Measurements from ENCODE around the gene SDK1. TPM values are rescaled to one million over a fixed set of nuclear protein-coding genes. Genes with fewer than 3 reads are reported as not detected.

SDK1 gene
- total and polyA plus RNA-seq, 2 of the 8 experiments (the other 6 are each of a cell fraction or from before 2014, with no cell fraction given) = 3.3 to 7.2 TPM

GRCh38 chr7:4085937-4086691 lies 785.1 kb downstream of the SDK1 start:
- POLR2A ChIA-PET (ENCODE audit: partially characterized antibody) = no interaction called here
- FAIRE-seq (no peak), DNase-seq (ENCODE audit: low read depth in 1 of 2, low spot score in 2 of 2) (no peak)
- Histone ChIP-seq H4K8ac (ENCODE audit: extremely low read depth, insufficient read depth, low read length) (no peak overlapping the region), H3K4me2 (ENCODE audit: insufficient read depth in 1 of 2, low read depth in 2 of 2, low read length in 2 of 2) (no peak overlapping the region), H2BK12ac (ENCODE audit: low read depth, low read length) (no peak overlapping the region), H3K4ac (replicated peaks; ENCODE audit: insufficient read length, low read depth, low read length) (no peak overlapping the region), H3K9ac (replicated peaks in 1 of 4; ENCODE audit: extremely low read depth in 1 of 4, low read depth in 3 of 4, low read length in 3 of 4) (no peak overlapping the region), H3K4me1 (replicated peaks in 1 of 4; ENCODE audit: control insufficient read depth in 3 of 4, insufficient read depth in 4 of 4, low read length in 3 of 4) (no peaks in the 10 kb centered on the region), H2AFZ (ENCODE audit: low read length) (no peak overlapping the region), H3K4me3 (ENCODE audit: extremely low read depth in 1 of 4, insufficient read depth in 2 of 4, low read depth in 3 of 4, low read length in 4 of 4) (no peak overlapping the region), H2BK120ac (replicated peaks; ENCODE audit: low read depth, low read length) (no peak overlapping the region), H3K56ac (replicated peaks; ENCODE audit: insufficient read length, low read depth, low read length) (no peak overlapping the region), H3K27me3 (replicated peaks in 1 of 4; ENCODE audit: control insufficient read depth in 3 of 4, extremely low read depth in 1 of 4, insufficient read depth in 3 of 4, low read length in 3 of 4) (no peaks in the 10 kb centered on the region), H3K36me3 (ENCODE audit: control insufficient read depth in 2 of 4, insufficient read depth in 4 of 4, low read length in 3 of 4) (no peaks in the 10 kb centered on the region), H2BK15ac (ENCODE audit: low read length) (no peak overlapping the region), H3K9me3 (ENCODE audit: insufficient read depth in 2 of 2, low read depth in 1 of 2, low read length in 1 of 2) (peaks cover 8 to 13% of the 10 kb centered on the region in 2 experiments), H2BK20ac (ENCODE audit: low read length) (no peak overlapping the region), H2AK5ac (ENCODE audit: low read depth, low read length) (no peak overlapping the region), H3K79me2 (ENCODE audit: control insufficient read depth in 1 of 2, insufficient read depth in 2 of 2, low read length in 2 of 2) (no peaks in the 10 kb centered on the region), H4K5ac (ENCODE audit: insufficient read length, low read depth, low read length) (no peak overlapping the region), H4K91ac (replicated peaks; ENCODE audit: insufficient read length, low read length) (no peak overlapping the region), H3K23me2 (ENCODE audit: low read depth, low read length) (no peaks in the 10 kb centered on the region; the same call in 1 of the 2 replicates), H3K23ac (ENCODE audit: insufficient read length) (no peak overlapping the region), H3K14ac (ENCODE audit: insufficient read length) (no peak overlapping the region), H3K79me1 (ENCODE audit: low read depth, low read length) (no peaks in the 10 kb centered on the region), H3K18ac (ENCODE audit: extremely low read depth, low read length) (no peak overlapping the region), H4K20me1 (replicated peaks in 1 of 2; ENCODE audit: control insufficient read depth in 1 of 2, insufficient read depth in 2 of 2, low read length in 2 of 2) (no peaks in the 10 kb centered on the region), H2BK5ac (ENCODE audit: low read depth, low read length) (no peak overlapping the region), H3K27ac (ENCODE audit: low read depth, low read length) (no peak overlapping the region)
- WGBS, 2 experiments (ENCODE audit: extremely low coverage in 1 of 2, insufficient coverage in 1 of 2, insufficient read length in 1 of 2, insufficient replicate concordance in 2 of 2, low coverage in 1 of 2, low lambda C conversion rate in 2 of 2, missing lambda C conversion rate in 1 of 2) = 92% methylated on average over 12 of the region's 12 CpGs; no CpG with 5 or more reads in 1 of the 2 experiments
- TF ChIP-seq USF2 (IDR thresholded peaks at IDR 0.05; ENCODE audit: low read length) = no peak
- CTCF ChIA-PET (ENCODE audit: partially characterized antibody) = interaction anchor here (0.6 to 2.3 kb wide), 4 partner anchors 9 to 476 kb away, joined by 3 to 8 read pairs (median 4); no protein-coding TSS in a partner anchor
